Measurements from ENCODE around the gene ULK1. TPM values are rescaled to one million over a fixed set of nuclear protein-coding genes. Genes with fewer than 3 reads are reported as not detected.

ULK1 gene
- total RNA-seq, 2 donors from 2014 or later, result 20.3 to 31.9 TPM

DNA sequence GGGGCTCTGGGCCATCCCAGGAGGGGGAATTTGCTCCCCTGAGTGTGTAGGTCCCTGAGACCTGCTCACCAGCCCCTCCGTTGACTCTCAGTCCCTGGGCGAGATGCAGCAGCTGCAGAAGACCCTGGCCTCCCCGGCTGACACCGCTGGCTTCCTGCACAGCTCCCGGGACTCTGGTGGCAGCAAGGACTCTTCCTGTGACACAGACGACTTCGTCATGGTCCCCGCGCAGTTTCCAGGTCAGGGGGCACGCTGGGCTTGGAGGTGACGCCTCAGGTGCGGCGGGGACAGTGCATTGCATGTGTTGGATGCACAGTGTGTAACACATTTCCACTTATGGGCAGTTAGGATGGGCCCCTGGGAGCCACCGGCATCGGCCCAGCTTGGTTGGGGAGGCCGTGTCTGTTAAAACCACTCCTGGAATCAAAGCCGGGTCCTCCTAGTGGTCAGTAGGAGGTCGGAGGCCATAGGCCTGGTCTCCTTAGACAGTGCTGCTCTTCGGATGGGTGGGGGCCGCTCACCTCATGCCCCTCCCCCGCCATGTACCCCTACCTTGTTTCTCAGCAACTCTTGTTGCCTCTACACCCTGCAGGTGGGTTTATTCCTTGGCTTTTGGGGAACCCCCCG, 17.5 kb downstream of the ULK1 start:
- peaks cover 5% of the 10 kb centered on the region for H3K36me3 ChIP-seq
- DNase-seq, result no peak
- H3K27me3 ChIP-seq, result no peaks in the 10 kb centered on the region
- no peak overlapping the region for H3K27ac ChIP-seq
- no peaks in the 10 kb centered on the region for H3K4me1 ChIP-seq
- H3K9ac ChIP-seq (ENCODE audit: low read depth in 2 of 2, low read length in 2 of 2), result peak overlapping the region in 1 of 2 donors; percentile 12
- intact Hi-C loops (cut with DNase I), result no loop called here
- TF ChIP-seq, protein P1, sequence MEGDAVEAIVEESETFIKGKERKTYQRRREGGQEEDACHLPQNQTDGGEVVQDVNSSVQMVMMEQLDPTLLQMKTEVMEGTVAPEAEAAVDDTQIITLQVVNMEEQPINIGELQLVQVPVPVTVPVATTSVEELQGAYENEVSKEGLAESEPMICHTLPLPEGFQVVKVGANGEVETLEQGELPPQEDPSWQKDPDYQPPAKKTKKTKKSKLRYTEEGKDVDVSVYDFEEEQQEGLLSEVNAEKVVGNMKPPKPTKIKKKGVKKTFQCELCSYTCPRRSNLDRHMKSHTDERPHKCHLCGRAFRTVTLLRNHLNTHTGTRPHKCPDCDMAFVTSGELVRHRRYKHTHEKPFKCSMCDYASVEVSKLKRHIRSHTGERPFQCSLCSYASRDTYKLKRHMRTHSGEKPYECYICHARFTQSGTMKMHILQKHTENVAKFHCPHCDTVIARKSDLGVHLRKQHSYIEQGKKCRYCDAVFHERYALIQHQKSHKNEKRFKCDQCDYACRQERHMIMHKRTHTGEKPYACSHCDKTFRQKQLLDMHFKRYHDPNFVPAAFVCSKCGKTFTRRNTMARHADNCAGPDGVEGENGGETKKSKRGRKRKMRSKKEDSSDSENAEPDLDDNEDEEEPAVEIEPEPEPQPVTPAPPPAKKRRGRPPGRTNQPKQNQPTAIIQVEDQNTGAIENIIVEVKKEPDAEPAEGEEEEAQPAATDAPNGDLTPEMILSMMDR (IDR thresholded peaks at IDR 0.05), result no peak
- H3K4me3 ChIP-seq, result no peak overlapping the region
- H3K9me3 ChIP-seq, result no peaks in the 10 kb centered on the region

GRCh38 chr12:131912518-131913274, 18.3 kb downstream of the ULK1 start:
- TF ChIP-seq, protein P1 (IDR thresholded peaks at IDR 0.05), result no peak
- intact Hi-C loops (cut with DNase I), result no loop called here
- H3K4me1 ChIP-seq, result no peaks in the 10 kb centered on the region

DNA sequence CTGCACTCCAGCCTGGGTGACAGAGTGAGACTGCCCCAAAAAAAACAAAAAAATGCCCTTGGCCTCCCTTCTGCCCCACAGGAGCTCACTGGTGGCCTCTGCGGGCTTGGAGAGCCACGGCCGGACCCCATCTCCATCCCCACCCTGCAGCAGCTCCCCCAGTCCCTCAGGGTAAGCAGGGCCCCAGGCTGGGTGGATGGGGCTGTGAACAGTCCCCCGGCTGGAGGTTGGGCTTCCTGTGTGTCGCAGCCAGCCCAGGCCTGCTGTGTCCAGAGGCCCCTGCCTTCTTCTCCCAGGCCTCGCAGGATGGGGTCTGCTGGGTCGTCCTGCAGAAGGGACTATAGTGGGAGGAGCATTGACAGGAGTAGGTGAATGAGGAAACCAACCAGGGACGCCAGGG, 19.2 kb downstream of the ULK1 start:
- Histone ChIP-seq H3K9me3 (no peaks in the 10 kb centered on the region), H3K27me3 (no peaks in the 10 kb centered on the region), H3K27ac (no peak overlapping the region), H3K4me3 (no peak overlapping the region), H3K4me1 (no peaks in the 10 kb centered on the region), H3K9ac (ENCODE audit: low read depth in 2 of 2, low read length in 2 of 2) (no peak overlapping the region), H3K36me3 (no peaks in the 10 kb centered on the region)
- intact Hi-C loops (cut with DNase I), result no loop called here
- TF ChIP-seq, protein P1 (IDR thresholded peaks at IDR 0.05), result no peak
- no peak for DNase-seq

More at GRCh38 chr12:131912518-131913274, 18.3 kb downstream of the ULK1 start:
- Histone ChIP-seq H3K4me3 (no peak overlapping the region), H3K9me3 (no peaks in the 10 kb centered on the region), H3K9ac (ENCODE audit: low read depth in 2 of 2, low read length in 2 of 2) (no peak overlapping the region), H3K27ac (no peak overlapping the region), H3K36me3 (peaks cover 5% of the 10 kb centered on the region), H3K27me3 (no peaks in the 10 kb centered on the region)
- peak; percentile 36 for DNase-seq

DNA sequence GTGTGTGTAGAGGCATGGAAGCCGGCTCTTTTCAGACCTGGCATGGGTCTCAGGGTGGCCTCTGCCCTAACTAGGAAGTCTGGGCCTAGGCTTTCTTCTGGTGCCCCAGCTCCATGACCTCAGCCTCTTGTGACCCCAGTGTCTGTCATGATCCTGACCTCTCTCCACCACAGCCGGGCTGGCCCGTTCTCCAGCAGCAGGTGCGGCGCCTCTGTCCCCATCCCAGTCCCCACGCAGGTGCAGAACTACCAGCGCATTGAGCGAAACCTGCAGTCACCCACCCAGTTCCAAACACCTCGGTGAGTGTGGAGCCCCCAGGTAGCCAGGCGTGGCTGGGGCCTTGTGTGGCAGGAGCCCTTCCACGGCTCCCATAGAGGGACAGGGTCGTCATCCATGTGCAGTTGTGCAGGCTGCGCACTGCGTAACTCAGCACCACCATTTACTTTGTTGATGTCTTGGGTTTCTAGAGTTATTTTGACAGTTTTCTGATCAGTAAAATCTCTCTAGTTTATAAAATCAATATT, 19.8 kb downstream of the ULK1 start:
- Histone ChIP-seq H3K9ac (ENCODE audit: low read depth in 2 of 2, low read length in 2 of 2) (no peak overlapping the region), H3K27ac (no peak overlapping the region), H3K4me1 (no peaks in the 10 kb centered on the region), H3K4me3 (no peak overlapping the region), H3K36me3 (no peaks in the 10 kb centered on the region), H3K27me3 (no peaks in the 10 kb centered on the region), H3K9me3 (no peaks in the 10 kb centered on the region)
- intact Hi-C loops (cut with DNase I), result no loop called here
- DNase-seq, result no peak
- TF ChIP-seq, protein P1 (IDR thresholded peaks at IDR 0.05), result no peak

- intact Hi-C loops (cut with DNase I), result no loop called here
- H3K4me1 ChIP-seq, result no peaks in the 10 kb centered on the region
- H3K4me3 ChIP-seq, result no peak overlapping the region
- no peak overlapping the region for H3K9ac ChIP-seq (ENCODE audit: low read depth in 2 of 2, low read length in 2 of 2)
- no peak for DNase-seq
- no peaks in the 10 kb centered on the region for H3K27me3 ChIP-seq
- TF ChIP-seq, protein P1 (IDR thresholded peaks at IDR 0.05), result no peak
- H3K27ac ChIP-seq, result no peak overlapping the region
- H3K9me3 ChIP-seq, result no peaks in the 10 kb centered on the region
- no peaks in the 10 kb centered on the region for H3K36me3 ChIP-seq
These were observed 20.7 kb downstream of the ULK1 start for GRCh38 chr12:131915000-131915689.
